A549 (cell line): ENCODE measurements around the gene LSM14B. TPM values are rescaled to one million over a fixed set of nuclear protein-coding genes. Genes with fewer than 3 reads are reported as not detected.

ENCODE experiments used
- ATAC-seq, 2 experiments: fragments of 200-7000 bp in 1 of 2; fragments of >200 bp in 1 of 2; cut with Nextera tagmentation in 1 of 2; cut with Tn5 transposase in 1 of 2; 3 replicates each; pipeline versions ENCODE4 v1.8.0 to v1.9.1; 2018 to 2020; ENCODE audit warnings: mild to moderate bottlenecking in 1 of 2, moderate library complexity in 1 of 2
- CTCF ChIA-PET: fragments of 300-600 bp; sonication (Branson Sonifier 250); formaldehyde crosslinking; extraction: SDS; loops from one replicate; lab custom pipeline; 2021; ENCODE audit warnings: antibody characterized with exemption, inconsistent platforms; lab: Yijun Ruan, JAX
- POLR2A ChIA-PET: fragments of 350-600 bp; formaldehyde crosslinking; extraction: SDS; loops from one replicate; lab custom pipeline; 2021; ENCODE audit warnings: antibody characterized with exemption, inconsistent platforms; lab: Yijun Ruan, JAX
- DNase-seq, 2 experiments: peaks; one replicate each; pipeline versions ENCODE4 v3.0.0 to v3.0.0-alpha.2; 2011 to 2016; ENCODE audit warnings: low read depth in 1 of 2, low spot score in 1 of 2
- FAIRE-seq: peaks from 2 replicates; lab custom pipeline; 2011; peaks lifted over from hg19 to GRCh38; lab: Jason Lieb, UNC
- H3K27ac ChIP-seq, 2 experiments: fragments of >200 bp; sonication (Bioruptor Twin); formaldehyde crosslinking; 3 replicates each; pipeline ENCODE4 v1.5.1; 2016 to 2017
- H3K4me1 ChIP-seq: fragments of >200 bp; sonication (Bioruptor Twin); formaldehyde crosslinking; 3 replicates; pipeline ENCODE4 v1.6.1; 2016
- H3K4me2 ChIP-seq: fragments of >200 bp; sonication (Bioruptor Twin); formaldehyde crosslinking; 3 replicates; pipeline ENCODE4 v1.6.1; 2016
- H3K4me3 ChIP-seq: fragments of >200 bp; sonication (Bioruptor Twin); formaldehyde crosslinking; 3 replicates; pipeline ENCODE4 v1.5.1; 2016
- H3K9me3 ChIP-seq: fragments of >200 bp; sonication (Bioruptor Twin); formaldehyde crosslinking; 3 replicates; pipeline ENCODE4 v1.6.1; 2016
- CBX8 ChIP-seq: fragments of 200-600 bp; sonication (generic); IDR thresholded peaks from 2 replicates; pipeline ENCODE4 v1.6.1; 2016
- FOSB ChIP-seq: fragments of 250-450 bp; sonication (Bioruptor Pico); IDR thresholded peaks from 2 replicates; pipeline ENCODE4 v1.5.0; 2020; ENCODE audit warnings: mild to moderate bottlenecking, moderate library complexity
- FOXS1 ChIP-seq: fragments of 250-450 bp; sonication (Bioruptor Pico); IDR thresholded peaks from 2 replicates; pipeline ENCODE4 v1.5.0; 2020; ENCODE audit warnings: mild to moderate bottlenecking, moderate library complexity
- HDAC2 ChIP-seq: fragments of 200-600 bp; sonication (generic); IDR thresholded peaks from 2 replicates; pipeline ENCODE4 v1.6.1; 2016
- HOXB13 ChIP-seq: fragments of 250-450 bp; sonication (Bioruptor Pico); IDR thresholded peaks from 2 replicates; pipeline ENCODE4 v1.5.0; 2020; ENCODE audit warnings: low read depth, mild to moderate bottlenecking, moderate library complexity
- JUN ChIP-seq, 2 experiments: fragments of >200 bp; sonication (Bioruptor Twin); formaldehyde crosslinking; IDR thresholded peaks; 2 replicates in 1 of 2; 3 replicates in 1 of 2; pipeline ENCODE4 v1.6.1; 2016 to 2017
- MYC ChIP-seq: IDR thresholded peaks from 2 replicates; pipeline ENCODE4 v1.6.1; 2012; ENCODE audit warnings: mild to moderate bottlenecking, inconsistent platforms, low read length, improper control_type of control experiment, borderline replicate concordance
- PHF8 ChIP-seq: fragments of 200-600 bp; sonication (generic); IDR thresholded peaks from 2 replicates; pipeline ENCODE4 v1.6.1; 2016; ENCODE audit warnings: low read depth, mild to moderate bottlenecking, antibody characterized with exemption, moderate library complexity, borderline replicate concordance
- RAD21 ChIP-seq, 2 experiments: fragments of >200 bp in 1 of 2; sonication (Bioruptor Twin) in 1 of 2; formaldehyde crosslinking in 1 of 2; IDR thresholded peaks in 1 of 2; conservative IDR thresholded peaks in 1 of 2; 2 replicates in 1 of 2; 3 replicates in 1 of 2; pipeline ENCODE4 v1.6.1; 2012 to 2018; ENCODE audit warnings: inconsistent platforms in 1 of 2
- RFX5 ChIP-seq: fragments of 450-650 bp; IDR thresholded peaks from 2 replicates; pipeline ENCODE4 v1.7.1; 2014; ENCODE audit warnings: antibody characterized with exemption, mild to moderate bottlenecking, moderate library complexity
- RNF2 ChIP-seq: fragments of 200-600 bp; sonication (generic); IDR thresholded peaks from 2 replicates; pipeline ENCODE4 v1.6.1; 2016; ENCODE audit warnings: low read depth, mild to moderate bottlenecking, antibody characterized with exemption, moderate library complexity, borderline replicate concordance
- SMC3 ChIP-seq: fragments of >200 bp; sonication (Bioruptor Twin); formaldehyde crosslinking; IDR thresholded peaks from 3 replicates; pipeline ENCODE4 v1.6.1; 2018; ENCODE audit warnings: inconsistent platforms
- TP53 ChIP-seq: fragments of 250-450 bp; sonication (Bioruptor Pico); IDR thresholded peaks from 2 replicates; pipeline ENCODE4 v1.5.0; 2021; ENCODE audit warnings: mild to moderate bottlenecking, moderate library complexity
- WGBS: methylation state at CpG from one replicate; pipeline ENCODE4 v1.1.6; 2017; ENCODE audit errors: missing lambda C conversion rate; 5-methylcytosine and 5-hydroxymethylcytosine counted together
- polyA plus RNA-seq, 4 experiments: library from polyadenylated mRNA; depleted of rRNA in 3 of 4; stranded (reverse); fragments of >200 nt; fragmentation: RNase III in 1 of 4; extraction: RNeasy Plus Mini Kit Qiagen cat#74134 plus additional on column Dnase treatment in 1 of 4; gene quantifications; 2 replicates in 3 of 4; 3 replicates in 1 of 4; pipeline ENCODE4 v1.2.3, GENCODE V29; 2011 to 2017
- TF ChIP-seq, protein P1 (sequence below): fragments of >200 bp; sonication (Bioruptor Twin); formaldehyde crosslinking; IDR thresholded peaks from 2 replicates; pipeline ENCODE4 v1.6.1; 2016
- TF ChIP-seq, protein P2 (sequence below): fragments of 450-650 bp; IDR thresholded peaks from 2 replicates; pipeline ENCODE4 v1.6.1; 2014; ENCODE audit warnings: antibody characterized with exemption
- TF ChIP-seq, protein P3 (sequence below): fragments of >200 bp; sonication (Bioruptor Twin); formaldehyde crosslinking; IDR thresholded peaks from 3 replicates; pipeline ENCODE4 v1.5.1; 2016
- TF ChIP-seq, protein P4 (sequence below): fragments of 250-450 bp; sonication (Bioruptor Pico); IDR thresholded peaks from 2 replicates; pipeline ENCODE4 v1.5.0; 2020; ENCODE audit warnings: low read depth, mild to moderate bottlenecking, moderate library complexity

LSM14B gene
- polyA plus RNA-seq, 2 of the 4 experiments (the other 2 are of a cell fraction): 22.7 to 28.1 TPM

DNA sequence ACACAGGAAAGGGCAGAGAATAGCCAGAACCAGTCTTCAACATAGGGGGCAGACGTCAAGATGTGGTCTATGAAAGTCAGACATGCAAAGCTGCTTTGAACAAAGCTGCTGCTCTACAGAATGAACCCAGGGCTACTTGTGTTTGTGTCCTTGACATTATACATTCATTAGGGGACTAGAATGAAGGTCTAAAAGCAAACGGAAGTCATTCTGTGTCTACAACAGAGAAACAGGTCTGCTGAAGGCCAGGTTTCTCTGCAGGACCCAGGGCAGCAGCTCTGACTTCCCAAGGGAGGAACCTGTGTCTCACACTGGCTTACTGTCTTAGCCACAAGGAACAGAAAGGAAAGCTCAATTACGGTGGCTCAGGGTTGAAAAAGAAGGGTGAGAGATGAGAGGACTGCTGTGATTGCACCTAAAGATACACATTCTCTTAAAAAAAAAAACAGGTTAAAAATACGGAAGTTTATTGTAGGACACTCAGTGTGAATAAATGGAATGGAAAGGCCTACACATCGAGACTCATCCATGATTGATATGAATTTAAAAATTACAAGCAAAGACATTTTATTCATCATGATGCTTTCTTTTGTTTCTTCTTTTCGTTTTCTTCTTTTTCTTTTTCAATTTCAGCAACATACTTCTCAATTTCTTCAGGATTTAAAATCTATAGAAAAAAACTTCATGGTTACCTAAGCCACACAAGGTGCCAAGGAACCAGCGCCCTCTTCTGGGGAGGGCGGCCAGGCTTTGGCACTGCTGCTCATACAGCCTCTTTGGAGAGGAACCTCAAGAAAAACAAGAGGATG lies 14.2 kb downstream of the LSM14B start:
- CTCF ChIA-PET: interaction anchor here (0.8 to 5.1 kb wide), 18 partner anchors 9 to 160 kb away, joined by 3 to 75 read pairs (median 4); partner anchors contain the start of gene LSM14B

DNA sequence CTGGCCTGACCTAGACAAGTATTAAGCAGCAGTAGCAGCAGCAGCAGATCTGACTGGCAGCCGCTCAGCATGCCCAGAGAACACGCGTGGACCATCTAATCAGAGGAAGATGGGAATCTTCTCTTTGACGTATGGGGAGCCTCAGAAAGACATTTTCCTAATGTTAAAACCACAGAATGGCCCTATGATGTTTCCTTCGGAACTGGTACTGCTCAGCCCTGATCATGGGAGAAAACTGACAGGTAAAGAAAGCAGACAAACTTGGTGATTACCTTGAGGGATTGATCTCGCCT lies 14.8 kb downstream of the LSM14B start:
- ATAC-seq (no peak), DNase-seq (no peak), FAIRE-seq (no peak)
- POLR2A ChIA-PET: interaction anchor here (1.5 to 2.0 kb wide), 2 partner anchors 70 to 126 kb away, joined by 4 to 8 read pairs; no protein-coding TSS in a partner anchor
- Histone ChIP-seq H3K4me2 (no peak overlapping the region), H3K4me1 (peaks cover 10% of the 10 kb centered on the region), H3K4me3 (no peak overlapping the region), H3K9me3 (no peaks in the 10 kb centered on the region), H3K27ac (no peak overlapping the region)
- WGBS: 80% methylated on average over 6 of the region's 6 CpGs
- TF ChIP-seq TP53 (CRISPR knock-in tag) (no peak), RFX5 (no peak), HOXB13 (CRISPR knock-in tag) (no peak), PHF8 (no peak), HDAC2 (no peak)
- TF ChIP-seq, protein P1, sequence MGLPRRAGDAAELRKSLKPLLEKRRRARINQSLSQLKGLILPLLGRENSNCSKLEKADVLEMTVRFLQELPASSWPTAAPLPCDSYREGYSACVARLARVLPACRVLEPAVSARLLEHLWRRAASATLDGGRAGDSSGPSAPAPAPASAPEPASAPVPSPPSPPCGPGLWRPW: no peak
- CTCF ChIA-PET: interaction anchor here (1.0 to 5.1 kb wide), 10 partner anchors 9 to 134 kb away, joined by 3 to 75 read pairs (median 5); partner anchors contain the start of gene LSM14B

More for the DNA sequence above, 14.2 kb downstream of the LSM14B start:
- H3K4me2 ChIP-seq: no peak overlapping the region
- no peak overlapping the region for H3K4me3 ChIP-seq
- H3K9me3 ChIP-seq: no peaks in the 10 kb centered on the region
- no peak overlapping the region for H3K27ac ChIP-seq
- DNase-seq: peak; percentile 73 to 78
- ATAC-seq: peak; percentile 65 to 78; a peak in 5 of 6 replicates
- FAIRE-seq: no peak
- H3K4me1 ChIP-seq: peaks cover 7% of the 10 kb centered on the region
- POLR2A ChIA-PET: interaction anchor here (1.5 to 2.0 kb wide), 2 partner anchors 70 to 125 kb away, joined by 4 to 8 read pairs; no protein-coding TSS in a partner anchor
- TF ChIP-seq RNF2: no peak
- peak; percentile 65 to 72 for TF ChIP-seq RAD21 (conservative IDR thresholded peaks at IDR 0.05 in 1 of 2, IDR thresholded peaks at IDR 0.05 in 1 of 2)
- TF ChIP-seq, protein P2, sequence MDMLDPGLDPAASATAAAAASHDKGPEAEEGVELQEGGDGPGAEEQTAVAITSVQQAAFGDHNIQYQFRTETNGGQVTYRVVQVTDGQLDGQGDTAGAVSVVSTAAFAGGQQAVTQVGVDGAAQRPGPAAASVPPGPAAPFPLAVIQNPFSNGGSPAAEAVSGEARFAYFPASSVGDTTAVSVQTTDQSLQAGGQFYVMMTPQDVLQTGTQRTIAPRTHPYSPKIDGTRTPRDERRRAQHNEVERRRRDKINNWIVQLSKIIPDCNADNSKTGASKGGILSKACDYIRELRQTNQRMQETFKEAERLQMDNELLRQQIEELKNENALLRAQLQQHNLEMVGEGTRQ: no peak
- TF ChIP-seq SMC3: peak; percentile 72; the same call in 2 of the 3 replicates
- no peak for TF ChIP-seq FOXS1
- TF ChIP-seq, protein P3, sequence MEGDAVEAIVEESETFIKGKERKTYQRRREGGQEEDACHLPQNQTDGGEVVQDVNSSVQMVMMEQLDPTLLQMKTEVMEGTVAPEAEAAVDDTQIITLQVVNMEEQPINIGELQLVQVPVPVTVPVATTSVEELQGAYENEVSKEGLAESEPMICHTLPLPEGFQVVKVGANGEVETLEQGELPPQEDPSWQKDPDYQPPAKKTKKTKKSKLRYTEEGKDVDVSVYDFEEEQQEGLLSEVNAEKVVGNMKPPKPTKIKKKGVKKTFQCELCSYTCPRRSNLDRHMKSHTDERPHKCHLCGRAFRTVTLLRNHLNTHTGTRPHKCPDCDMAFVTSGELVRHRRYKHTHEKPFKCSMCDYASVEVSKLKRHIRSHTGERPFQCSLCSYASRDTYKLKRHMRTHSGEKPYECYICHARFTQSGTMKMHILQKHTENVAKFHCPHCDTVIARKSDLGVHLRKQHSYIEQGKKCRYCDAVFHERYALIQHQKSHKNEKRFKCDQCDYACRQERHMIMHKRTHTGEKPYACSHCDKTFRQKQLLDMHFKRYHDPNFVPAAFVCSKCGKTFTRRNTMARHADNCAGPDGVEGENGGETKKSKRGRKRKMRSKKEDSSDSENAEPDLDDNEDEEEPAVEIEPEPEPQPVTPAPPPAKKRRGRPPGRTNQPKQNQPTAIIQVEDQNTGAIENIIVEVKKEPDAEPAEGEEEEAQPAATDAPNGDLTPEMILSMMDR: peak; percentile 81
- no peak for TF ChIP-seq CBX8
- 51% methylated on average over 8 of the region's 8 CpGs for WGBS

DNA sequence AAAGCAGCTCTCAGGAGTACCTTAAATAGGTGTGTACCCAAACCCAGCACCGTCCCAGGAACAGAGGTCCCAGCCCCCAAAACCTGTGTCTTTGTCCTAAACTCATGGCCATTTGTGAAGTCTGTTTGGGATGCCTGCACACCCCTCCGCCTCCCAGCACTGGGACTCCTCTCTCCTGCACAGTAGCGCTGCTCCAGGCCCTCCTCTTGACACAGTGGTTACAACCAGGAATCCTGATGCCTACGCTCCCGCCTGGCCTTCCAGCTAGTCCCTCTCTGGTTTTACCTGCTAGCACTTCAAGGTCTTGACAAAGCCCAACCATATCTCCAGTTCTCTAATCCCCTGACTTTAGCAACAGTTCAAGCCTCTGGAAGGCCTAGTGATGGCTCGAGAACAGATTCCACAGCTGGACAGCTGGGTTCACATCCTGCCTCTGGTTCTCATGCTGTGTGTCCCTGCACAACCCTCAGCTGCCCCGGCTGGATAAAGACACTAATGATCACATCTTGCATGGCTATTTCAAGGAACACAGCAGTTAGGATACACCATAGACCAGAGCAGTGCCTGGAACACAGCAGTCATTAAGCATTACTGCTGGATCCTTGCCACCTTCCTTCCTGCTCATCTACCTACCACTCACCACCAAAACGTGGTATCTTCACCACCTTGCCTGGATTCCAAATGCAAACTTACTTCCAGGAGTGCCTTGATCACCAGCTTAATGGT lies 15.4 kb downstream of the LSM14B start:
- no peak for FAIRE-seq
- 88% methylated on average over 8 of the region's 8 CpGs for WGBS
- DNase-seq: no peak
- ATAC-seq: no peak
- H3K27ac ChIP-seq: no peak overlapping the region
- peaks cover 10% of the 10 kb centered on the region for H3K4me1 ChIP-seq
- no peaks in the 10 kb centered on the region for H3K9me3 ChIP-seq
- no peak for TF ChIP-seq FOSB (CRISPR knock-in tag)
- TF ChIP-seq HOXB13 (CRISPR knock-in tag): no peak
- TF ChIP-seq, protein P4, sequence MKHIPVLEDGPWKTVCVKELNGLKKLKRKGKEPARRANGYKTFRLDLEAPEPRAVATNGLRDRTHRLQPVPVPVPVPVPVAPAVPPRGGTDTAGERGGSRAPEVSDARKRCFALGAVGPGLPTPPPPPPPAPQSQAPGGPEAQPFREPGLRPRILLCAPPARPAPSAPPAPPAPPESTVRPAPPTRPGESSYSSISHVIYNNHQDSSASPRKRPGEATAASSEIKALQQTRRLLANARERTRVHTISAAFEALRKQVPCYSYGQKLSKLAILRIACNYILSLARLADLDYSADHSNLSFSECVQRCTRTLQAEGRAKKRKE: no peak
- 0 out of 5 replicates have a peak, but pooled peaks of 1 of the 2 experiments have one; percentile 7 for TF ChIP-seq JUN (IDR thresholded peaks at IDR 0.05)
- TF ChIP-seq MYC: no peak
- ChIA-PET POLR2A (interaction anchor here (0.6 to 1.5 kb wide), 3 partner anchors 16 to 1020 kb away, joined by 3 to 9 read pairs (median 4); no protein-coding TSS in a partner anchor), CTCF (interaction anchor here (0.6 to 5.1 kb wide), 10 partner anchors 10 to 165 kb away, joined by 3 to 75 read pairs (median 4); no protein-coding TSS in a partner anchor)
- H3K4me2 ChIP-seq: no peak overlapping the region
- H3K4me3 ChIP-seq: no peak overlapping the region
